ENCODE results near the gene MYCBP2.
"Not testable (repeated sequence)": the region's sequence is repeated elsewhere in the genome, so short reads cannot be mapped to it uniquely, and the experiment has no call there.

The MYCBP2 gene

GRCh38 chr13:77337159-77337558 lies 10.3 kb upstream of the MYCBP2 start:
- in situ Hi-C loops (cut with MboI; ENCODE audit: low sequenced_read_pairs): no loop called here

GRCh38 chr13:77335543-77335942 lies 8.6 kb upstream of the MYCBP2 start:
- in situ Hi-C loops (cut with MboI; ENCODE audit: low sequenced_read_pairs): no loop called here

GRCh38 chr13:77333594-77333993 lies 6.7 kb upstream of the MYCBP2 start:
- in situ Hi-C loops (cut with MboI; ENCODE audit: low sequenced_read_pairs): no loop called here

GRCh38 chr13:77331421-77331820 lies 4.5 kb upstream of the MYCBP2 start:
- in situ Hi-C loops (cut with MboI; ENCODE audit: low sequenced_read_pairs): no loop called here

GRCh38 chr13:77329911-77330584 lies 3.2 kb upstream of the MYCBP2 start:
- in situ Hi-C loops (cut with MboI; ENCODE audit: low sequenced_read_pairs): no loop called here

GRCh38 chr13:77329133-77329910 lies 2.4 kb upstream of the MYCBP2 start:
- in situ Hi-C loops (cut with MboI; ENCODE audit: low sequenced_read_pairs): no loop called here

- in situ Hi-C loops (cut with MboI; ENCODE audit: low sequenced_read_pairs): no loop called here
These were observed 1.9 kb upstream of the MYCBP2 start for GRCh38 chr13:77328819-77329132.

GRCh38 chr13:77325371-77325980 lies 1.4 kb downstream of the MYCBP2 start:
- in situ Hi-C loops (cut with MboI; ENCODE audit: low sequenced_read_pairs): no loop called here

GRCh38 chr13:77323858-77324257 lies 3.0 kb downstream of the MYCBP2 start:
- in situ Hi-C loops (cut with MboI; ENCODE audit: low sequenced_read_pairs): no loop called here

- in situ Hi-C loops (cut with MboI; ENCODE audit: low sequenced_read_pairs): no loop called here
These were observed 7.4 kb downstream of the MYCBP2 start for GRCh38 chr13:77319536-77319935.

GRCh38 chr13:77318741-77319140 lies 8.2 kb downstream of the MYCBP2 start:
- in situ Hi-C loops (cut with MboI; ENCODE audit: low sequenced_read_pairs): no loop called here

- in situ Hi-C loops (cut with MboI; ENCODE audit: low sequenced_read_pairs): no loop called here
These were observed 10.5 kb downstream of the MYCBP2 start for GRCh38 chr13:77316430-77316829.

- in situ Hi-C loops (cut with MboI; ENCODE audit: low sequenced_read_pairs): not testable (repeated sequence)
These were observed 11.4 kb downstream of the MYCBP2 start for GRCh38 chr13:77315509-77315908.

- in situ Hi-C loops (cut with MboI; ENCODE audit: low sequenced_read_pairs): no loop called here
These were observed 13.0 kb downstream of the MYCBP2 start for GRCh38 chr13:77313923-77314322.

- in situ Hi-C loops (cut with MboI; ENCODE audit: low sequenced_read_pairs): no loop called here
These were observed 14.6 kb downstream of the MYCBP2 start for GRCh38 chr13:77312311-77312710.

GRCh38 chr13:77310579-77311279 lies 16.2 kb downstream of the MYCBP2 start:
- in situ Hi-C loops (cut with MboI; ENCODE audit: low sequenced_read_pairs): no loop called here

GRCh38 chr13:77310161-77310560 lies 16.7 kb downstream of the MYCBP2 start:
- in situ Hi-C loops (cut with MboI; ENCODE audit: low sequenced_read_pairs): no loop called here

GRCh38 chr13:77309254-77309653 lies 17.6 kb downstream of the MYCBP2 start:
- in situ Hi-C loops (cut with MboI; ENCODE audit: low sequenced_read_pairs): no loop called here

GRCh38 chr13:77306458-77306857 lies 20.4 kb downstream of the MYCBP2 start:
- in situ Hi-C loops (cut with MboI; ENCODE audit: low sequenced_read_pairs): no loop called here

GRCh38 chr13:77305266-77305665 lies 21.6 kb downstream of the MYCBP2 start:
- in situ Hi-C loops (cut with MboI; ENCODE audit: low sequenced_read_pairs): no loop called here

- in situ Hi-C loops (cut with MboI; ENCODE audit: low sequenced_read_pairs): no loop called here
These were observed 26.5 kb downstream of the MYCBP2 start for GRCh38 chr13:77300176-77301037.
